ENCODE results near the gene EPB41L2.

The EPB41L2 gene

DNA sequence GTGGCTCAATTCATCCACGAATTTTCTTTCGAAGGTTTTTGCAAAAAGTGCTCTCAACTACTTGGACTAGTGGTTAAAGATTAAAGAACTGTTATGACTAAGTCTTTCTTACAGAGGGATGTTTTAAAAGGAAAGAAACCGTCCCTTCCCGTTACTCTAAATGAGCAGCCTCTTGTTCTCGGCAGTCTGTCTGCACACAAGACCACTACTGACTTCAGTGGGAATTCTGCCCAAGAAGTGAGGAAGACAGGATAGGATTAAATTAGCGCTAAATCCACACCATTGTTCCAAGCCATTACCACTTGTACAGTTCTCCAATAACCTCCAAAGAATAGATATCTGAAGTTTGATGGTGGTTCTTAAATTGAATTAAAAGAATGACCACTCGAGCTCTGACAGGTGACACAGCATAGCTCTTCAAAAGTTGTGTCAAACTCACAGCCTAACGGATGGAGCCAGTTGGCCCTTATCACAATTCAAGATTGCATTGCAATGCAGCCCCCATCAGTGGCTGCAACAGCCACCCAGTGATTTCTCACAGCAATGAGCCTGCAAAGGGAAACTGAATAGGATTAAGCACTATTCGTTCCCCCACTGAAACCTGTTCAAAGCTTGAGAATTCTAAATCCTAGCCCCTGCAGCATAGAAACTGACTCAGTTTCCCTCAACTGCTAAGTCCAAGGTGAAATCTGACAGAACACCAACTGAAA lies 1.8 kb downstream of the EPB41L2 start:
- DNase-seq = no peak

- DNase-seq = no peak
Observed at GRCh38 chr6:131060311-131060710, 2.7 kb downstream of the EPB41L2 start.

DNA sequence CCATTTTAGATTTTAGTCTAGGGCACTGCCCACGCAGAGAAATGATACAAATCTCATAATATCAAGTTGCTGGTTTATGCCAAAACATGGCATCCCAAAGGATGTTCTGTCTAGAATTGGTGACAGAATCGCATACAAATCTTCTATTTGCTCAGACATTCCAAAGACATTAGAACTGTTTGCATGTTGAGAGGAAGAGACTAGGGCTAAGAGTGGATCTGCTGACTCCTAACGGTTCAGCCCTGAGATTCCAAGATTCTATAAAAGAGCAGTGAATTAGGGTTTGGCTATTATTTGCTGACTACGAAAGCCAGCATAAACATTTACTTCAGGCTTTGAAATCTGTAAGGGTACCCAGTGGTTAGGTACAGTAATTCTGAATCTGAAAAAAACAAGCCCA lies 3.6 kb downstream of the EPB41L2 start:
- DNase-seq = no peak

DNA sequence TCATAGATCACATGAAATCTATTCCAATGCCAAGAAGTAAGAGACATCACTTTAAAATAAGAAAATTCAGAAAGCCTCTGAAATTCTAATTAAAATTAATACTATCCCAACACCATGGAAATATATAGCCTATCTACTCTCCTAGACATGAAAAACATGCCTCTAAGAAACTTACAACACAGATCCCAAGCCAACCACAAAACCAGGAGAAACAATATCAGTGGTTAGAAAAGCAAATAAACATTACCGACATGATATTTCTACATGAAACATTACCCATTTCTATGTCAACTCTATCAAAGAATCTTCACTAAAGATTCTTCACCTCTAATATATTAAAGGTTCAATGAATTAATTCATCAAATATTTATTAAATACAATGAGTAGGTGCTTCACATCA lies 4.8 kb downstream of the EPB41L2 start:
- no peak for DNase-seq

DNA sequence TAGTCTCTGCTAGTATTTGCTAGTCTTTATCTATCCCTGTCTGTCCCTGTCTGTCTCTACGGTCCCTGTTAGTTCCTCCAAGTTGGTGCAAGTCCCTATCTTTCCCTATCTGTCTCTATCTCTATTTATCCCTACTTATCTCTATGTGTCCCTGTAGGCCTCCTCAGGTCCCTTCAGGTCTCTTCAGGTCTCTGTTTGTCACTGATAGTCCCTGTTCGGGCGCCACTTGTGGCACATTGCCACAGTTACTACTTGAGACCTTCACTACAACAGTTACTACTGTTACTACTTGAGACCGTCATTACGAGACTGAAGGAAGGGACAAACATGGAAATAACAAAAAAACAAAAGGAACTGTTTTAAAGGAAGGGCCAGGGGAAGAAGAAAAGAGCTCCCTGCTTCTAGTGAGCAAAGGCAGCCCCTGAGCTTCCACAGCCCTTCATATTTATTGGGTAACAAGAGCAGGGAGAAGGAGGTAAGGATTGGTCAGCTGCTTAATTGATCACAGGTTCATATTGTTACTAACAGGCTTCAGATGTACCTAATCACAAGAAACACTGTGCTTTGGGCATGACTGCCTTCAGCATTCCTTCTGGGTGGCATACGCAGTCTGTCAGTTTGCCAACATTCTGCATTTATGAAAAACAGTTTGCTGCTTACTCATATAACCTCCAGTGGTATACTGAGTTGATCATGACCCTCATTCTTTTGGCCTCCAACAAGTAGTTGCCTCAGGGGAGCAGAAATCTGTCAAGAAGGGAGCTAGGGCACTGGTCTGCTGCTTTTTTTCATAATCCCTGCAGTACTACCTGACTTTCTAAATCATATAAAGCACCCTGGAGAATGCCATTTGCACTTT lies 8.4 kb downstream of the EPB41L2 start:
- DNase-seq = no peak

DNA sequence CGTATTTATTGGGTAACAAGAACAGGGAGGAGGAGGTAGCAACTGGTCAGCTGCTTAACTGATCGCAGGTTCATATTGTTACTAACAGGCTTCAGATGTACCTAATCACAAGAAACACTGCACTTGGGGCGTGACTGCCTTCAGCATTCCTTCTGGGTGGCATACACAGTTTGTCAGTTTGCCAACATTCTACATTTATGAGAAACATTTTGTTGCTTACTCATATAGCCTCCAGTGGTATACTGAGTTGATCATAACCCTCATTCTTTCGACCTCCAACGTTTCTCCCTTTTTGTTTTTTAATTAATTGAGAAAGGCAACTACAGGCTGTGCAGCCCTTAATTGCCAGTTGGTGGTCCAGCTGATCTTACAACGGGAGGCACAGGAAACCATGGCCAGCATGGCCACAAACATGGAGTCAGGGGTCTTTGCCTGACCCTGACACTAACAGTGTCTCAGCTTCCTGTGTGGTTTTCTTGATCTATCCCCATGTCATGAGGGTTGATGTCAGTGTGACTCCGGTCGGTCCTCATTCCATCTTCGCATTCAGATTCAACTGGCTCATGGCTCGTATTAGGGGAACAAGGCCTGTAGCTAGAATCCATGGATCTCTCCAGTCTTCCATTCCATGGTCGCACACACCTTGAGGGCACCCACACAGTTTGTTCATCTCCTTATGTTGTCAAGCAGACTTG lies 9.4 kb downstream of the EPB41L2 start:
- DNase-seq = no peak

GRCh38 chr6:131052181-131052580 lies 10.9 kb downstream of the EPB41L2 start:
- no peak for DNase-seq

DNA sequence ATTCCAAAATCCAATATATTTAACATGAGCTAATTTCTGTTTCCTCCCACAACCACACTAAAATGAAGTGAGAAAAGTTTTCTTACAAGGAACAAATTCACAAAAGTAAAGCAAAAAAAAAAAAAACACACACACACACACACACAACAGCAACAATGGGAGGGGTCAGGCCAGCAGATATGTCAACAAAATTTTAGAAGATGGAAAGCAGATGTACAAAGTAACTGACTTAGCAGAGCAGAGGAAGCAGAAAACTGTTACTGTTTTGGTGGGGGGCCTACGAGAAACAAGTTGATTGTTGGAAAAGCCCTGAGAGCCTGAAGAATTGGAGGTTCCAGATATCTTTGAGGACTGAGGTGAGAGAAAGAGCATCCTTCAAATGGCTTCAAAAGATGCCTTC lies 11.7 kb downstream of the EPB41L2 start:
- DNase-seq = no peak

DNA sequence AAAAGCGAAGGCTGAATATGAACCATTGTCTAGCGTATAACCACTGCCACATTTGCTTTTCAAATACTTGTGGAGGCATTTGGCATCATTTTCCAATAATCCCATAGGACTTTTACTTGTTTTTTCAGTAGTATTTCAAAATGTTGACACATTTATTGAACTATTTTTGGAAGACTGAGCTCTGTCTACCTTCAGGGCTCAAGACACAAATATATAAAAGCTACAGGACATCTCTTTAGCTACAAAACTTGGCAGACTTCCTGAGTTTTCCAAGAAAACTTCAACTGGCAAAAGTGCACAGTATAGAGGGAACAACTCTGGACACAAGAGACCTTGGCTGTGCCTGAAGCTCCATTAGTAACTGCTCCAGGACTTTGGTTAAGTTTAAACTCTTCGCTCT lies 13.4 kb downstream of the EPB41L2 start:
- DNase-seq = no peak

- DNase-seq = no peak
Observed at GRCh38 chr6:131048933-131049515, 14.0 kb downstream of the EPB41L2 start.

DNA sequence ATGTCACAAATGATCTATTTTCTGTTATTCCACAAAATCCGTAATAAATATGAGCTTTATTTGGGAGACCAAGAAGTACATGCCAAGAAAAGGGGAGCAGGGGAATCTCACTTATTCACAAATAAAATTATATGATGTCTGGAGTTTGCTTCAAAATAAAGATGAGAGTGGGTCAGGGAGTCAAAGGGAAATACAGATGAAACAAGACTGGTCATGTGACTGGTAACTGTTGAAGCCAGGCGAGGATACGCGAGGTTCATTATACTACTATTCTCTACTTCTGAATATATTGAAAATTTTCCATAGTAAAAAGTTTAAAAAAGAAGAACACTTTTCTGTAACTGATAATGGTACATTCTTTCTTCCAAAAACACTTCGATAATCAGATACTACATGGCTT lies 14.6 kb downstream of the EPB41L2 start:
- no peak for DNase-seq

- DNase-seq = no peak
Observed at GRCh38 chr6:131045139-131045538, 17.9 kb downstream of the EPB41L2 start.

DNA sequence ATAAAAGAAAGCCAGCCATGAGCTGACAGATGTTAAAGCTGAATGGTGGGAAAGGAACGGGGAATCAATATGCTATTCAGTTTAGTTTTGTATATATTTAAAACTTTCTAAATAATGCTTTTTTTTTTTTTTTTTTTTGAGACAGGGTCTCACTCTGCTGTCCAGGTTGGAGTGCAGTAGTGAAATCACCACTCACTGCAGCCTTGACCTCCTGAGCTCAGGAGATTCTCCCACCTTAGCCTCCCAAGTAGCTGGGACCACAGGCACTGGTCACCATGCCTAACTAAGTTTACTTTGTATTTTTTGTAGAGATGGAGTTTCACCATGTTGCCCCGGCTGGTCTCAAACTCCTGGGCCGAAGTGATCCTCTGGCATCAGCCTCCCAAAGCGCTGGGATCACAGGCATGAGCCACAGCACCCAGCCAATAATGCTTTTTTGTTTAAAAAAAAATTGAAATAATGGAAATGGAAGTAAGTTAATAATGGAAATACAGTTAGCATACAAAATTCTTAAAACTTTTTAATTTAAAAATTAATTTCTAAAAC lies 19.1 kb downstream of the EPB41L2 start:
- DNase-seq = no peak

DNA sequence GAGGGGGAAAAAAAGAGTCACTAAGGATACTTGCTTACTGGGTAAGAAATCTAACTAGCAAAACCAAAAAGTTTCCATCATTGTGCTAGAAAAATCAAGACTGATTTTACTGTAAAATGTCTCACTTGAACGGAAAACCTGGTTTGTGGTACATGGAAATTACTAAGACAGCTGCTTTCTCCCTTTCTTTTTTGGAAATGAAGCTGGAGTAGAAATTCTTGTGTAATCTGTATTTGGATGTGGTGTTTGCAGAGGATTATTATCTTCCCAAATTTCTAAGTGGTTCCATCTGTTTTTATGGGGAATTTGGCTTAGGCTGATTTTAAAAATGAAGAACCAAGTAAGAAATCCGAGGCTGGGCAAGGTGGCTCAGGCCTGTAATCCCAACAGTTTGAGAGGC lies 20.4 kb downstream of the EPB41L2 start:
- DNase-seq = no peak

DNA sequence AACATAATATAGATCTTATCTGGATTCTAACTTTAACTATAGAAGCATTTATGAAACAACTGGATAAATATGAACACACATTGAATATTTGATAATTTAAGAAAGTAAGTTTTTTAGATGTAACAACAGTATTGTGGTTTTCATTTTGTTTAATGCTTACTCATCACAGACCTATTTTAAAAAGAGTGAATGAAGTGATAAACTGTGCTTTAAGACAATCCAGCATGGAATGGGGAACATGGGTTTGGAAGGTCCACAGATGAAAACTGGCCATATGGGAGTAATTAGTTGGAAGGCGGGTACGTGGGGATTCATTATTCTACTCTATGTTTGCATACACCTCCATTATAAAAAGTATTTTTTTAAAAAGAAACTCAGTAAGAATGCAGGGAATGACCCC lies 21.2 kb downstream of the EPB41L2 start:
- DNase-seq = no peak

DNA sequence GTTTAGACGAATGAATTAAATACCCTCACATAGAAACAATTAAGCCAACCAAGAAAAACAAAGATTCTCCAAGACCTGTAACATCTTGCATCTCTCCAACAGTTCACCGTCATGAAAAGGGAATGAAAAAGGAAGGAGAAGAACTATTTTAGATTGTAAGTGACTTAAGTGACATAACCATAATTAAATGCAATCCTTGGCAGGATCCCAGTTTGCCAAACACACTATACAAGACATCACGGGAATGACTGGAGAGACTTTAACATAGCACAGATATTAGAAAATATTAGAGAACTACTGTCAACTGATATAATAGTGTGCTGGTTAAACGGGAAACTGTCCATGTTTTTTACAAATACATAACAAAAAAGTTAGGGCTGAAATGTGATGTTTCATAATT lies 22.2 kb downstream of the EPB41L2 start:
- no peak for DNase-seq

DNA sequence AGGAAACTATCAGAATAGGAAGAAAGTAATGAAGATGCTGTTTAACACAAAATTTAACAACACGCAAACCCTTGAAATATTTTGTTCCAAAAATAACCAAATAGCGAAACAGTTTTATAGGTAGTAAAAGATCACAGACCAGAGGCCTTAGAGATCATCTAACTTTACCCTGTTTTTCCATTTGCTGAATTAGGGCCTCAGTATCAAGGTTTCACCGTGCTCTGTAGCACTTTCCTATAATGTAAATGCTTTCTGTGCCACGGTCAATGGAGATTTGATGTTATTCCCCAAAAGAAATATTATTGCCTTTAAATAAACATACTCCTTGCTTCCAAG lies 23.7 kb downstream of the EPB41L2 start:
- no peak for DNase-seq

DNA sequence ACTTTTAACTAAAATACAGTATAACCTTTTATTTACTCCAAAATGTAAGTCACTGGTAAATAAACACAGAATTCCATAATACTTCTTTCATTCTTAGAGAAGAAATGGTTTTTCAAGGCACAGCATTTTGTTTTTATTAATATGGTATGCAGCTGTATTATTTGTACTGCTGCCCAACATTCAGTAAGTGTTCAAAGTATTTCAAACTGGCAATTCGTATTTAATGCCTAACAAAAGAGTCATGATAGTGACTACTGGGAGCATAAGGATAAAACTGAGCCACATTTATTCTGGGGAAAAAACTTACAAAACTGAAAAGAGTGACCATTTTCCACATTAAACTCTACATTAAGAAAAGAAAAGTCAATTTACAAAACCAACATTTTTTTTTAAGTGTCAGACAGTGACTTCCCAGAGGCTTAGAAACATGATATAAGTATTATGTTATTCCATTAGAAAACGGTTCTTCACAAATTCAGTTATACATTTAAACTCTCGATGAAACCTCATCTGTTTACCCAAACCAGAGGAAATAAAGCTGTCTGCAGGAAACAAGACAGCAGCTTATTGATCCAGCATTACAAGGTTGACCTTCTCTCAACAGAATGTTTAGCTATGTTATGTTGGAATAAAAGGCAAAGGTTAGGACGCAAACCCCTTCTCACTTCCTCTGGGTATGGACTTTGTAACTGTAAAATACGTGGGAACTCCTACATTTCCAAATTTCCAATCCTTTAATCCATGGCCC lies 24.3 kb downstream of the EPB41L2 start:
- no peak for DNase-seq

DNA sequence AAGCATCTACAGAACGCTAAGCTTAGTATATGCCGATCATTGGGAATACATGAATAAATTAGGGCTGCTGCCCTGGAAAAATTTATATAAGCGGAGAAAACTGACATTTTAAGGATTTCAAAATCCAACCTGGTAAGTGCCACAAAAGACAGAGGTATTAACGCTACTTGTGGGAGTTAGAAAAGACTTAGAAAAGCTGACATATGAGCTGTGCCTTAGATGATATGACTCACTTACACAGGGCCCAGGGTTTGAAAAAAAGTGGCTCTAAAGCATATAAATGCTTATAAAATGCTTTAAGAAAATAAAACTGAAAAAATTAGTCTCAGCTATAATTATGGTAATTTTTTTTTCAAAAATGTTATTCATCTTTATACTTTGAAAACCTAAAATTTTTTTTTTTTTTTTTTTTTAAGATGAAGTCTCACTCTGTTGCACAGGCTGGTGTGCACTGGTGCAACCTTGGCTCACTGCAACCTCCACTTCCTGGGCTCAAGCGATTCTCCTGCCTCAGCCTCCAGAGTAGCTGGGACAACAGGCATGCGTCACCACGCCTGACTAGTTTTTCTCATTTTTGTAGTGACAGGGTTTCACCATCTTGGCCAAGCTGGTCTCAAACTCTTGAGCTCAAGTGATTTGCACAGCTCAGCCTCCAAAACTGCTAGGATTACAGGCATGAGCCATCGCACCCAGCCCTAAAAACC lies 25.7 kb downstream of the EPB41L2 start:
- no peak for DNase-seq

GRCh38 chr6:131036601-131037000 lies 26.4 kb downstream of the EPB41L2 start:
- no peak for DNase-seq

GRCh38 chr6:131036143-131036542 lies 26.9 kb downstream of the EPB41L2 start:
- no peak for DNase-seq

DNA sequence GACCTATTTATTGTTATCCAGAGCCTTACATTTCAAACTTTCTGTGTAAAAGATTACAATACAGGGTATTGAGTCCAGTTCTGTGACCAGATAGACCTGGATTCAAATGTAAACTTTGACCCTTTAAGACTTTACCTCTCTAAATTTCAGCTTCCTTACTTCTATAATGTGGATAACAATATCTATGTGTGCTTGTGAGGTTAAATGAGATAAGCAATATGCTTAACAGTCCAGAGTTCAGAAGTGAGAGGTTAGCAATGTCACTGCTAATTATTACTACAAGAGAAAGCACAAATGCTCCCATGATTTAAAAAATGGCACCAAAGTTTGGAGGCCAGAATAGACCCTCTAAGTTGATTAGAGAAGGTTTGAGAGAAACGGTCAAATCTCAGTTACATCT lies 27.5 kb downstream of the EPB41L2 start:
- DNase-seq = no peak

Measured in T-helper 1 cell (primary cell).